HFF-Myc (cell line): Measurements from ENCODE around the gene CUX1.

ENCODE experiments used
- DNase-seq: peaks from one replicate; pipeline ENCODE4 v3.0.0-alpha.2; 2011; ENCODE audit warnings: low read depth; ENCODE audit errors: extremely low read depth
- H3K4me3 ChIP-seq: replicated peaks from 2 replicates; pipeline ENCODE4 v1.5.1; 2011; ENCODE audit warnings: low read depth, mild to moderate bottlenecking, control low read depth, low read length
- TF ChIP-seq, protein P1 (sequence below): IDR thresholded peaks from 2 replicates; pipeline ENCODE4 v1.5.1; 2012; ENCODE audit warnings: mild to moderate bottlenecking, low read depth, low read length, control low read depth; ENCODE audit errors: missing control alignments

Gene CUX1

DNA sequence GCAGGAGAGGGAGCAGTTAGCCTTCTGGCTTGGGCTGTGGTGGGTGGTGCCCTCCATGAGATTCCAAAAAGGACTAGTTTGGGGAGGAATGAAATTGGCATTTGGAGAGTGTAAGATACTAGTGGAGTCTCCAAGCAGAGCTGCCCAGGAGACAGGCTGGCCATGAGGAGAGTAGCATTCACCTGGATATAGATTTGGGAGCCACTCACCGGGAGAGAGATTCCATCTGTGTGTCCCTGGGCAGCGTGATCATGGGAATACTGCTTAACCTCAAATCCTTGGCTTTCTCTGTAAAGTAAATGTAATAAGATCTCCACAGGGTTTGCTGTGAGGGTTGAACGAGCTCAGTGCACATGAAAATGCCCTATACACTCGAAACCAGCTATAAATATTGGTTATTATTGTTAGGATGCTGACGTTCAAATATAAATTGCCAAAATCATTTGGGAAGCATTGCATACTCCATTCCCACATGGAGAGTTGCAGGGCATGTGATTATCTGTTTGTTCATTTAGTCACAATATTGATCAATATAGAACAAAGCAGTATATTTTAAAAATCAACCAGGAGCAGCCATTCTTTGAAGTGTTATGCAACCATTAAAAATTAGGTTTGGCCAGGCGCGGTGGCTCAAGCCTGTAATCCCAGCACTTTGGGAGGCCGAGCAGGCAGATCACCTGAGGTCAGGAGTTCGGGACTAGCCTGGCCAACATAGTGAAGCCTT lies 143.7 kb downstream of the CUX1 start:
- no peak for DNase-seq
- H3K4me3 ChIP-seq = no peak overlapping the region
- TF ChIP-seq, protein P1, sequence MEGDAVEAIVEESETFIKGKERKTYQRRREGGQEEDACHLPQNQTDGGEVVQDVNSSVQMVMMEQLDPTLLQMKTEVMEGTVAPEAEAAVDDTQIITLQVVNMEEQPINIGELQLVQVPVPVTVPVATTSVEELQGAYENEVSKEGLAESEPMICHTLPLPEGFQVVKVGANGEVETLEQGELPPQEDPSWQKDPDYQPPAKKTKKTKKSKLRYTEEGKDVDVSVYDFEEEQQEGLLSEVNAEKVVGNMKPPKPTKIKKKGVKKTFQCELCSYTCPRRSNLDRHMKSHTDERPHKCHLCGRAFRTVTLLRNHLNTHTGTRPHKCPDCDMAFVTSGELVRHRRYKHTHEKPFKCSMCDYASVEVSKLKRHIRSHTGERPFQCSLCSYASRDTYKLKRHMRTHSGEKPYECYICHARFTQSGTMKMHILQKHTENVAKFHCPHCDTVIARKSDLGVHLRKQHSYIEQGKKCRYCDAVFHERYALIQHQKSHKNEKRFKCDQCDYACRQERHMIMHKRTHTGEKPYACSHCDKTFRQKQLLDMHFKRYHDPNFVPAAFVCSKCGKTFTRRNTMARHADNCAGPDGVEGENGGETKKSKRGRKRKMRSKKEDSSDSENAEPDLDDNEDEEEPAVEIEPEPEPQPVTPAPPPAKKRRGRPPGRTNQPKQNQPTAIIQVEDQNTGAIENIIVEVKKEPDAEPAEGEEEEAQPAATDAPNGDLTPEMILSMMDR = no peak

DNA sequence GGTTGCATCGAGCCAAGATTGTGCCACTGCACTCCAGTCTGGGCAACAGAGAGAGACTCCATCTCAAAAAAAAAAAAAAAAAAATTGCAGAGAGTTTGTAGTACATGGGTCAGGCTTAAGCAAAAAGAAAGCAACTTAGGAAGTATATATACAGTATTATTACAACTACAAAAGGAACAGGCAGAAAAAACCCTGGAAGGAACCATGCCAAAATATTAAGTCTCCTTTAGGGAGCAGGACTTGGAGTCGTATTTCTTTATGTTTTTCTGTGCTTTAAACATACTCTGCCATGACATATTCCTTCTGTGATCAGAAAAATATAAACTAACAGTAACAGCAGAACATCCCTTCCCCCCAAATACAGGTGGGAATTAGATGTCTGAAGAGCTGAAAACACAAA lies 144.4 kb downstream of the CUX1 start:
- TF ChIP-seq, protein P1 = no peak
- no peak overlapping the region for H3K4me3 ChIP-seq
- no peak for DNase-seq

DNA sequence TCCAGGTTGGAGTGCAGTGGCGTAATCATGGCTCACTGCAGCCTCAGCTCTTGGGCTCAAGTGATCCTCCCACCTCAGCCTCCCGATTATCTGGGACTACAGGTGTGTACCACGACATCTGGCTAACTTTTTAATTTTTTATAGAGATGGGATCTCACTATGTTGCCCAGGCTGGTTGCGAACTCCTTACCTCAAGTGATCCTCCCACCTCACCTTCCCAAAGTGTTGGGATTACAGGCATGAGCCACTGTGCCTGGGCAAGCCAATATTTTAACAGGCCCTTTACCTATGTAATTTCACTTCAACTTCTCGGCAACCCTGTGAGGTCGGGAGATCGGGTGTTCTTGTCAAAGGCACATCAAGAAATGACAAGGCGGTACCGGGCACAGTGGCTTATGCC lies 146.3 kb downstream of the CUX1 start:
- no peak for DNase-seq
- H3K4me3 ChIP-seq = no peak overlapping the region
- TF ChIP-seq, protein P1 = no peak

DNA sequence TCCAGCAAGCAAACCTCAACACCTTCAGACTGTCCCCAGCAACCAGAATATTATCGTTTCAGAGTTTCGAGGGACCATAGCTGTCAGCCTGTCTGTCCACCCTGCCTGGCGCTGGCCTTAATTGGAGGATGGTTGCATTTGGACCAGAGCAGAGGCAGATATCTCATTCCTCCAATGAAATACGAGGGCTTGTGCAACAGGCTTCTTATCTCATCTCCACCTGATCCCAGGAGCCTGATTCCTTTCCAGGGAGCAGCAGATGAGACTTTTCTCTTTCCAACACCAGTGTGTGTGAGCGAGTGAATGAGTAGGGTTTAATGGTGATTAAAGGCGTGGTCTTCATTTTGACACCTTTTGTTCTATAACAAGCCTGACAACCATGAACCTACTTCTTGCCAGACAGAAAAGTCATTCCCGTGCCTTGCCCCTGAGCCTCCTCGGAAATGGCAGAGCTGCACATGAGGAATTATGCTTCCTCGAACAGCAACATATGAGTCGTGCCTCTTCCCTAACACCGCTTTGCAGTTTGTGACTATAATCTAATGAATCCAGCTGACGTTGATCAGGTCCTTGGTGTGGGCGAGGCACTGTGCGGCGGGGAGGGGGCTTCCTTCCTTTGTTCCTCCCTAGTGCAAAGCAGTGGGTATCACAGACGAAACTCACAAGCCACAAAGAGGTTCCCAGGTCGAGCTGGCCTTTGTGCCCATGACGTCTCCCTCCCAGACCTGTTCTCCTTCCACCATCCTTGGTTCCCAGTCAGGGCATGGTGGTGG lies 147.4 kb downstream of the CUX1 start:
- no peak overlapping the region for H3K4me3 ChIP-seq
- DNase-seq = no peak
- TF ChIP-seq, protein P1 = no peak

DNA sequence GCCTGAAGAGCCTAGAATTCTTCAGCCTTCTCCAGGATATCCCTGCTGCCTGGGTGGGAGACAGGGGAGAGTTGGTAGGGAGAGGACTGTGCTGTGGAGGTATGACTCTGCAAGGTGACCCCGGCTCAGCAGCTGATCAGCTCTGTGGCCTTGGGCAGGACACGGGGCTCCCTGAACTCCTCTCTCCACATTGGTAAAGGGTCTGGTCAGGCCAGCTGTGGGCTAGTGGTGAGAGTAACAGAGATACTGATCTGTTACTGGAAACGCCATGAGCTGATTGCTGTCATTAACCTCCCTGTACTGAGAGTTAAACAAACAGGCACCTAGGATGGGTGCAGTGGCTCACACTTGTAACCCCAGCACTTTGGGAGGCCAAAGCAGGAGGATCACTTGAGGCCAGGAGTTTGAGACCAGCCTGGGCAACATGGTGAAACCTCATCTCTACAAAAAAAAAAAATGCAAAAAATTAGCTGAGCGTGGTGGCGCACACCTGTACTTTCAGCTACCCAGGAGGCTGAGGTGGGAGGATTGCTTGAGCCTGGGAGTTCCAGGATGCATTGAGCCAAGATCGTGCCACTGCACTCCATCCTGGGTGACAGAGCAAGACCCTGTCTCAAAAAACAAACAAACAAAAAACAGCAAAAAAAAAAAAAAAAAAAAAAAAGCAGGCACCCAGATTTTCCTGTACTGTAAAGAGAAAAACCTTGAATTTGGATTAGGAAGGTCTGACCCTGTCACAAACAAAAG lies 151.5 kb downstream of the CUX1 start:
- no peak for DNase-seq
- TF ChIP-seq, protein P1 = no peak
- no peak overlapping the region for H3K4me3 ChIP-seq

DNA sequence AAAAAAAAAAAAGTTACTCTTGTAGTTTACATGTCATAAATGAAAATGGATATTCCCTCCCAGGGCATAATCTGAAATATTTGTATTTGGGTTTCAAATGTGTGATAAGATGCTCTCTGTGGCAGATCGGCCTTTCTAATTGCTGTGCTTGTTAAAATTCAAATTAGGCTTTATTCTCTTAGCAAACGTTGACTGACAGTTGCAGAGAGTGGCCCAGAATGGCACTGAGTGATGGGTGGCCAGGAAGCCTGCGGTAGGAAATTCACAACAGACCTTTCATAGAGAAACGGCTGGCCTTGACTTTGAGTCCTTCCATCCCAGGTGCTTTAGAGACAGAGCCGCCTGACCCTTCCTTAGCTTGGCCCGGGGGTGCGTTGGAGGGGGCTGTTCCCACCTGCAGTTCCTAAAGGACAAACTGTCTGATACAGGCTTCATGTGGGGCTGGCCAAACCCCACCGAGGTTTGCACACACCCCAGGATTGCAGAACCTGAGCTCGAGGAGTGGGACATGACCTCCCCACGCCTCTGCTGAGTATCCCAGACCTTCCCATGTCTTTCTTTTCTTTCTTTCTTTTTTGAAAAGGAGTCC lies 152.7 kb downstream of the CUX1 start:
- TF ChIP-seq, protein P1 = no peak
- DNase-seq = no peak
- no peak overlapping the region for H3K4me3 ChIP-seq
